Effector CD4-positive, alpha-beta T cell (primary cell): ENCODE results near the gene SLC35F3.

Experiments
- DNase-seq: peaks from one replicate; pipeline ENCODE4 v3.0.0-alpha.2; 2020

SLC35F3 gene

DNA sequence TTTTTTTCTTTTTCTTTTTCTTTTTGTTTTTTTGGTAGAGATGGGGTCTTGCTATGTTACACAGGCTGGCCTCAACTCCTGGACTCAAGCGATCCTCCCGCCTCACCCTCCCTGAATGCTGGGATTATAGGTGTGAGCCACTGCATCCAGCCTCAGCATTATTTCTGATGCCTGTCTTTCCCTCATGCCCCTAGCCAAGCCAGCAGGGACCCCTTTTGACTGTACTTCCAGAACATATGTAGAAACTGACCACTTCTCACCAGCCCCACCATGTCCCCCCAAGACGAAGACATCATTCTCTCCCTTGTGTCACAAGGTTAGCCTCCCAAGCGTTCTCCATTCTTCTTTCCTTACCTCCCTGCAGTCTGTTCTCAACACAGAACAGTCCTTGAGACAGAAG lies 360.8 kb downstream of the SLC35F3 start:
- DNase-seq = no peak

DNA sequence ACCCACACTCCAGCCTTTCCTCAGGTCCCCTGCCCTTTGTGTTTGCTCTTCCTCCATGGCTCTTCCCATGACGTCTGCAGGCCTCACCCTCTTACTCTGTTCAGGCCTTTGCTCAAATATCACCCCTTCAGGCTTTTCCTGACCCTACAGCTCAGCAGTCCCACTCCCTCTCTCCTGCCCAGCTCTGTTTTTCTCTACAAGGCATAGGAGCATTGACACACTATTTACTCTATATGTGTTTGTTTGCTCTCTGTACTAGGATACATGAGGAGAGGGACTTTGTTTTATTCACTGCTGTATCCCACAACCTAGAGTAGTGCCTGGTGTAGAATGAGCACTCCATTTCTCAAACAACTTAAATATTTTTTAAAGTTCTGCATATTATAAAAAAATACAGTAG lies 361.4 kb downstream of the SLC35F3 start:
- DNase-seq = no peak

DNA sequence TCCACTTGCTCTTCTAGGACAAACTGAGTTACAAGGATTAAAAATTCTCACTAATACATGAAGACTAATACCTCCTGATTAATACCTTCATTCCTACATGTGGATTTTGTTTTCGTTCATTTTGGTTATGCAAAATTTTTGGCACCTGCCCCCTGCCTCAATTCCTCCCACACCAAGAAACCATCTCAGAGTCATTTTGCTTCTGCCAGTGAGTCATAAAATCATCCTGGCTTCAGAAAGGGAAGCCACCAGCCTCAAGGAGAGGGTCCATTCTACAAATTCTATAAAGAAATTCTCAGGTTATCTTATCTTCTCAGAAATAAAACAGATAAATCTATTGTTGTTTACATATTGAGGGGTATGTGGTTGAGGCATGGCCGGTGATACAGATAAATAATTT lies 365.6 kb downstream of the SLC35F3 start:
- DNase-seq = no peak

DNA sequence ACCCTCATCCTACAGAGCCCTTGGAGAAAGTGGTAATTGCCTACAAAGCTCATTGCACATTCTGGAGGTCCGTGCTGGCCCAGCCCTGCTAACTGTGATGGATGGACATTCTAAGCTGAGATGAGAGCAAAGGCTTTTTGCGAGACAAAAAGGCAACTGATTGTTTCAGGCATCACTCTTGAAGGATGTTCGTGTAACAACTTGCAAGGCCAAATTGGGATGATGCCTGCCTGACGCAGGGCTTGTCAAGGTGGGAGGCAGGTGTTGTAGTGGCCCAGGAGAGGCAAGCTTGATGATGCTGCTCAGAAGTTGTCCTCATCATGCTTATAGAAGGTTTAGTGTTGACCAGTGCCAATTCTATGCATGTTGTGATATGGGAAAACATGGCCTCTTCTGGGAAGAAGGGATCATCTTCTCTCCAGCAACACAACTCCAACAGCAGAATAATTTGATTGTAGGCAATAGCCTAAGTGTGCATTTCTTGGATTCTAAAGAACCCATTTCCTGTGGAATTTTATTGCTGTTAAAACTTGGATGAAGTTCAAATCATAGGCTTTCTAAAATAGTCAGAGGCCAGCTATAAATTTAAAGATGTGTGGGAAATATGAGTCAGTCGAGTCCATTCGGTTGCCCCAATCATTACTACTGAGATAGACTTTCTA lies 366.2 kb downstream of the SLC35F3 start:
- DNase-seq = no peak

DNA sequence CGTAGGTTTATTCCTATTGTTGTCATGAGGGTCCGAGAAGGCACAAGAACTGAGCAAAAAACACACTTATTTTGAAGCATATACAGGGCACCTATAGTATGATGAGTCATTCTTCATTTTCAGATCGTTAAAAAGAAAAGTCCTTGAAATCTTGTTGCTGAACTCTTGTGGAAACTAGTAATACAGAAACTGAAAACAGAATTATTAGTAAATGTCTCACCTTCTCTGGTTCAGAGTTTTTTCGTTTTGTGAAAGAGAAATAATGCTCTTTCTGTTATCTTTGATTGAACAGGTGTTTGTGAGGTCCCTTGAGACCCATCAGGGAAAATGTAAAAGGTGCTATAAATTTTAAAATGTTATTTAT lies 366.7 kb downstream of the SLC35F3 start:
- no peak for DNase-seq

DNA sequence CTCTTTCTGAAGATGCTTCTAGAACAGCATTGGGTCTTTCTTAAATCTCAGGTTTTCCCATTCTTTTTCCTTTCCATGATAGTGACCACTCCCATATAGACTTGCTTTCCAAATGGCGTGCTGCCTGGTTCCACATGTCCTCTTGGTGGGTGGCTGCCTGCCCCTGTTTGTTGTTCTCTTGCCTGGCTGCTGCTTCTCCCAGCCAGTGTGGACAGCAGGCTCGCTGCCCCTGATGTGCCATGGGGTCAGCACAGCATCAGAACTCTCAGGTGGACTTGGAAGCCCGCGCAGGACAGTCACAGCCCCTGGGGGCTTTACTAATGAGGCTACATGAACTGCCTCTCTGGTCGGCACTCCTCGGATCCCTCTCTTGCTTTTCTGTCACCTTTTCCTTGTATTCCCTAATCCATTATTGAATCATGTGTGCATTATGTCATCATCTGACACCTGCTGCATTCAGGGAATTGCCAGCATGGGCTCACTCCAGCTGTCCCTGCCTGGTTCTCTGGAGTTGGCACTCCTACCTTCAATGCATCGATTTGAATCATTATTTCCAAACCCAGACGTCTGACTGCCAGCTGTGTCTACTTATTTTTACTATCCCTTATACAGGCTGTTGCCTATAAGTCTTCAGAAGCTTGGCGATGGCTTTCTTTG lies 368.3 kb downstream of the SLC35F3 start:
- DNase-seq = no peak

DNA sequence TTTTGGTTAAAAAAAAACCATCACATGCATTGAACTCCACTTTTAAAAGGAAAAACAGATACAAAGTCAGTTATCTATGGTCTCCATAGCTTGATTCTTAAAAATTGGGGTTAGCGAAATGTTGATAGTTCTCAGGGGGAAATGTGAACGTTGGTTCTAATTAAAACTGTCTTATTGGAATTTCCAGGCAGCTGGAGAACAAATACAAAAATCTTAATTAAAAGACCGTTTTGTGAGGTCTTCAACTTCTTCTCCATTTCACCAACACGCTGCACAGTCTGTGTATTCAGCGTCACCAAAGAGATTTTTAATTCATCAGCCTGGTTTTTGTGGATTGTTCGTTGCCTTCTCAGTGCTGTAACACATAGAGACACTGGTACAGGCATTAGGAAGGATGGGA lies 369.5 kb downstream of the SLC35F3 start:
- no peak for DNase-seq

DNA sequence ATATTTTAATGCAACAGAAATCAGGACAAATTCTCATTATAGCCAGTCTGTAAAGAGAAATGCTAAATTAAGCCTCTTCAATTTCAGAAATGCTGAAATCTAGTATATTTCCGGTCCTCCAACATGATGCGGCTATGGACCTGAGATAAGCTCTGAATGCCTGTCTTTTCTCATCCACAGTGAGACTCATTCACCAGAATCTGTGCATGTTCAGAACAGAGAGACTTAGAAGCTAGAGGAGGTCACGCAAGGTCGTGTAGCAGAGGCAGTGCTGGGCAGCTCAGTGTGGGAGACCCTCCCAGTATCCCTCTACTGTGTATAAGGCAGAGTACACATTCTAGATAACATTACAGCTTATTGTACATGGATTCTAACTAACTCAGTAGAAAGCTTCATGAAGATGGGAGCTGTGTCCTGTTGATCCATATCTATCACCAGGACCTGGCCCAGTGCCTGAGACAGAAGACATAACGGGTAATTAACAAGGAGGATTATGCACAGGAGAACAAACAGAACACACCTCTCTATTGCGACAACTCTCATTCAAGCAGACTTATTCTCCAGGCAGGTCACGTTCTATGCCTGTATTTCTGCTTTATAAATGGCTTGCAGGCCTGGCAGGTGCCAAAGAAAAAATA lies 371.8 kb downstream of the SLC35F3 start:
- DNase-seq = no peak

DNA sequence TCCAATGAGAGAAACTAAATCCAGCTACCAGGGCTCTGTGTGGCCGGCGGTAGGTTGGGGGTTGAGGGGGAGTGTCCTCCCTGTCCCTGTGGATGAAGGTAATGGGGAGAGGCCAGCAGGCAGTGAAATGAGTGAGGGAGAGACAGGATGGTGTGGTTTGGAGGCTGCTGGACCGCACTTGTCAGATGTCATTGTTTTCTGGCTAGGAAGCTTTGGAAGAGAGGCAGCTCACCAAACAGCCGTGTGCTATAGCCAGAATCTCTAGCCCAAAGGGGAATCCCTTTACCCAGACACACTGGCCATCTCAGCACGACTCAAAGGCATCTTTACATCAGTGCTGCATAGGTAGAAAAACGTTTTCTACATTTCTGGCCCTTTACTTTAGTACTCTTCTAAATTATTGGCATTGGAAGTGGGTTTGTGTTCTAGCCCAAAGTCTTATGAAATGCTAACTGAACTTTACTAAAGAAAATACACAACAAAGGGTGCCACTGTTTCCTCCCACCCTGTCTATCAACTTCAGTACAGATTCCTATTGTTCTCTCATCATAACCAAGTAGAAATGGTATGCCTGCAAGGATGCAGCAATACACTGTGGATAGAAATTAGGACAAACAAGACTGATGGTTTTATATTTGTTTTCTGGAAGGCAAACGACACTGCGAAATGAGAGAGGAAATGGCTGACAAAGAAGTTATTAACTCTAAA lies 372.8 kb downstream of the SLC35F3 start:
- no peak for DNase-seq

DNA sequence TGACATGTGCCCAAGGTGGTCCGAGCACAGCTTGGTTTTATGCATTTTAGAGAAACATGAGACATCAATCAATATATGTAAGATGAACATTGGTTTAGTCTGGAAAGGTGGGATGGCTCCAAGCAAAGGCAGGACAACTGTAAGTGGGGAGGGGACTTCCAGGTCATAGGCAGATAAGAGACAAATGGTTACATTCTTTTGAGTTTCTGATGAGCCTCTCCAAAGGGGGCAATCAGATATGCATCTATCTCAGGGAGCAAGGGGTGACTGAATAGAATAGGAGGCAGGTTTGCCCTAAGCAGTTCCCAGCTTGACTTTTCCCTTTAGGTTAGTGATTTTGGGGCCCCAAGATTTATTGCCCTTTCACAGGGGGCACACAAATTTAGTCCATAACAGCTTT lies 374.5 kb downstream of the SLC35F3 start:
- no peak for DNase-seq

DNA sequence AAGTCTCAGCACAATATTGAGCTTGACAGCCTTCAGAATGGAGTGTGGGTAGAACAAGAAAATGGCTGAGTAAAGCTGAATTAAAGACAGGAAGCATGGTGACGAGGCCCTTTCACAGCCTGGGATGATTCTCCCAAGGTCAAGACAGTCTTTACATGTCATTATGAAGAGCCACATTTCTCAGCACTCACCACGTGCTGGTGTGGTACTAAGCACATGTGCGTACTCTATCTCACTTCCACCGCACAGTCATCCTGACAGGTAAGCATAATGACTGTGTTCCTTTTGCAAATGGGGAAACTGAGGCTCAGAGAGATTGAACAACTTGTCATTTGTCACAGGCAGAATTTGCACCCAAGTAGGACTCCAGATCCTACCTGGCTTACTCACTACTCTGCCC lies 376.0 kb downstream of the SLC35F3 start:
- no peak for DNase-seq

DNA sequence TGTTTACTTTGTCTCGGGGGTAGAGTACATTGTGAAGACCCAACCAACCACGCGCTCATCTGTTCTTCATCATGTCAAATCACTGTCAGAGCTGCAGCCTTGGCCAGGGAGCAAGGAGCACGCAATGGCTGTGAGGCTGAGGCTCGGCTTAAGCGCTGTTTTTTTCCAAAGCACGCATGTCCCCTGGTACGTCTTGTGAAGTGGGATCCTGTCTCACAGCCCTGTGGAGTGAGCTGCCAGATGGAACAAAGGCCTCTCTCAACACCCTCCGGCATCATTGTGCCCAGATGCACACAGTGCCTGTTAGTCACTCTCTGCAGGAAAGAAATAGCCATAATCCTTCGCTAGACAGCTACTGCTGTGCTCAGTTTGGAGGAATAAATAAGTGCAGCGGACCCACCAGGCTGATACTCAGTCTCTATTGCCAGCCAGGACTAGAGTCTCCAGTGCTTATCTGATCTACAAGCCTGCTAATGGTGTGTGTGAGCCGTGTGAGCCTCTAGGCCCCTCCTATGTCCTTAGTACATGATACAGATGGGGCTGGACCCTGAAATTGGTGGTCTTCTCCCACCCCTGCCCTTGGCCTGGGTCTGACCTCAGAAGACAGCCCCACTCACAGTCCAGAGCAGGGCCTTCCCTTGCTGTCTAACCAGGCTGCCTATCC lies 377.5 kb downstream of the SLC35F3 start:
- DNase-seq = no peak

DNA sequence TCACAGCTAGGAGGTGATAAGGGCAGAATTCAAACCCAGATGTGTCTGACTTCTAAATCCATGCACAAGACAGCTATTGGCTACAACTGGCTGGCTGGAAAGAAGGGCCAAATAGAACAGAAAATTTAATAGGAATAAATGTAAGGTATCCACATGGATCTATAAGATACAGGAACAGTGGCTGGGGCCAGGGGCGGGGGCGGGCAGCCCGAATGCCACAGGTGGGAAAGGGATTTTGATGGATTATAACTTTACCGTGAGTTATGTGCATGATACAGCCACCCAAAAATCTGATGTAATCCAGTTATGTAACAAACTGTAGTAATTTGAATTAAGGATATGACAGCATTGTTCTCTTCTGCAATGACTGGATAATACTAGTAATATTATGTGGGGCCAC lies 381.7 kb downstream of the SLC35F3 start:
- DNase-seq = no peak

DNA sequence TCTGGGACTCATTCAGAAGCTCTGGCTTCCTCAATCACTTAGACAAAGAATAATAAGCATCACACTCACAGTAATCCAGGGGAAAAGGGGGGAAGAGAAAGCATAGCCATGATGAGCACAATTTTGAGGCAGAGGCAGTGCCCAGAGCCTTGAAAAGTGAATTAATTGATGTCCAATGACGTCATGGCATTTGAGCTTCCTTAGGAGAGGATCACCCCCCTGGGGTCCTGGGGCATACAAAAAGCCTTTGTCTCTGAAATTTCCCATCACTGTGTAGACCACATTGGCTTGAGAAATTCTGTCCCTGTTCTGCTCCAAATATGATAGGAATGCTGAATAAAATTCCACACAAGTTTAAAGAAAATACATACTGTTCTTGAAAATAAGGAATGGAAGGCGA lies 384.5 kb downstream of the SLC35F3 start:
- DNase-seq = no peak

DNA sequence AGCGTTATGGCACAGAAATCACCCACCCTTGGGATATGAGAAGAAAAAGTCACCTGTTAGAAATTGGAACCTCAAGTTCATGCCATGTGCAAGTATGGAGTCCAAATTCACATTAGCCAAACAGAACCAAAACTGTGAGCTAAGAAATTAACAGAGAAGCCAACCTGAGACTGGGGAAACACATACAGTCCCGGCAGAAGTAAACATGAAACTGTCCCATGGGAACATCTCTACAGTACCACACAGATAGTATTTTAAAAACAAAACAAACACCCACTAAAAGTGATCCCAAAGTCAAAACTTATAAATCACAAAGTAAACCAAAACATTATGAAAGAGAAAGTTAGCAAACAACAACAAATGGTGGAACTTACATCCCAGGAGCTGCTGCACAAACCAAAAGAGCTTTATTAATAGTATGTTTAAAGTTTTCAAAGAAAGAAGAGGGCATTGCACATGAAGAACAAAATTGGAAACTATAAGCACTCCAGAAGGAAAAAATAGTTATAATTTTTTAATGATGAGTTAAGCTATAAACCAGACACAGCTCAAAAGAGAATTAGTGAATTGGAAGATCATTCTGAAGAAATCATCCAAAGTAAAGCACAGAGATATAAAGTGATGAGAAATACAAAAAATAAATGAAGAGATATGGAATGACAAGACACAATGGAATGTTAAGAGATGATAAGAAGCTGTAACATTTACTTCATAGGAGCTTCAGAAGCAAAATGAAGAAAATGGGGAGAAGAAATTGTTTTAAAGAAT lies 385.2 kb downstream of the SLC35F3 start:
- no peak for DNase-seq

DNA sequence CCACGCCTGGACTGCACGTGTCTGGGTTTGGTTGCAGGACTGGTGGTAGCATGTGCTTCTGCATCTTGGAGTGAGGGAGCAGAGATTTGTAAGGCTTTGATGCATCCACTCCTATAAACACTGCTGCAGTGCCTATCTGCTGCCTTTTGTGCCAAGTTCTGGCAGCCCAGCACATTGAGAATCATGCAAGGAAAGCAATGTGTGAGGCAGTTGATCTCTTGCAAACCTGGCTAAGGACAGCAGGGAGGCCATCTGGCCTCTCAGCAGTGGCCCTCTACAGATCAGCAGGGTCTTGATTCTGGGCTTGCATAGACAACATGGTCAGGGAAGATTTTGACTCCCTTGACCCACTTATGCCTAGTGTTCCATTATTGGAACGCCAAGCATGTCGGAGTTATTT lies 387.5 kb downstream of the SLC35F3 start:
- no peak for DNase-seq

DNA sequence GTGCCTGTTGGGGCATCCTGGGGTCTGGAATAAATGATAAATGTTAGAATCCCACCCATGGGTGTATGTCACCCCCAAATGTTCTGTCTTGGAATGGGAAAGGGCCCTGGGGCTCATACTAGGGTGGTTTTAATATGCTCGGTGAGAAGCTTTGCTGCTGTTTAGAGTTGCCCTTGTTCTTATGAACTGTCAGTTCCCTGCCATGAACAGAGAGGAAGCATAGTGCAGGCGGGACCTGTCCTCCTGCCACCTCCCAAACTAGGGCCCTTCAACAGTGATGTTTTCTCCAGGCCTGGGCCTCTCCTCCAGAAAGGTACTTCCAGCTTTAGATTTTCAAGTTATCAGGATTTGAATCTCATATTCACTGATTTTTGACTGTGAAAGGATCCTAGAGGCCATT lies 388.1 kb downstream of the SLC35F3 start:
- DNase-seq = no peak

DNA sequence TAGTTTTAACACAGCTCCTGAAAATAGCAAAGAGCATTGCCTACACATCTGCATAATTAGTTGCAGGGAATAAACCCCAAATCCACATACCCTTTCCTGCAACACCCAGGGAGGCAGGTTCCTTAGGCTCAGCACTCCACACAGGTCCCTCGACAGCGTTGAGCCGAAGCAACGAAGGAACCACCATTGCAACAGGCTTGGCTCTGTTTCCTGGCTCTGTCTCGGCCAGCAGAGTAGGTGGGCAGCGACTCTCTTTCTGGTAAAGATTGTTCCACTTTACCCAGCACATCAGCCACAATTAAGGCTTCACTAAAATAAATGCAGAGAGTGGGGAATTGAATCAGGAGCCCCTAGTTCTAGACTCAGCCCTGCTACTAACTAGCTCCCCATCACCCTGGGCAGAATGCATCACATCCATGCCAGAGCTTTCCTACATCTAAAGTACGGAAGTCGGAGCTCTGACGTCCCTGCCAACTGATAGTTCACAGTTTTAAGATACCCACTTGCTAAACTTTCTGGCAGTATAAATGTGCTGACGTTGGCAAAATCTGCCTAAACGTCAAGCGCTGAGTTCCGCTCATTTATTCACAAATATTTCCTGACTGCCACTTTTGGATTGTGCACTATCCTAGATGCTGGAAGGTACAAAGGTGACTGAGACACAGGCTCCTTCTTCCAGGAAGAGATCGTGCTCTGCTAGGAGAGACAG lies 389.8 kb downstream of the SLC35F3 start:
- DNase-seq = no peak

DNA sequence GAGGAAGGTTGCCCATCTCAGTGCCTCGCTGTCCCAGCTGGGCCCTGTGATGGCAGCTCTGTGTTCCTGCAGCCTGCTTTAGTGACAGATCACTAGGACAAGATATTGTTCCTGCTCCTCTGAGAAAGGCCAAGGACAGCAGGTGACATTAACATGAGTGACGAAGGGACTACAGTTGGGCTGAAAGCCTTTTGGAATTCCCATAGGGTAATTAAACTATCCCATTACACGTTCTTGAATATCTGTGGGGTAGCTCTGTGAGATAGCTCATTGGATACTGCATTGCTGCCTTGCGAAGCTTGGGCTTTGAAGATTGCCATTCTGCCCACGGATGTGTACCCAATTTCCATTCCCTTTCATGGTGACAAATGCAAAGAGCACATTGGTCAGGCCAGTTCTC lies 390.6 kb downstream of the SLC35F3 start:
- DNase-seq = no peak

DNA sequence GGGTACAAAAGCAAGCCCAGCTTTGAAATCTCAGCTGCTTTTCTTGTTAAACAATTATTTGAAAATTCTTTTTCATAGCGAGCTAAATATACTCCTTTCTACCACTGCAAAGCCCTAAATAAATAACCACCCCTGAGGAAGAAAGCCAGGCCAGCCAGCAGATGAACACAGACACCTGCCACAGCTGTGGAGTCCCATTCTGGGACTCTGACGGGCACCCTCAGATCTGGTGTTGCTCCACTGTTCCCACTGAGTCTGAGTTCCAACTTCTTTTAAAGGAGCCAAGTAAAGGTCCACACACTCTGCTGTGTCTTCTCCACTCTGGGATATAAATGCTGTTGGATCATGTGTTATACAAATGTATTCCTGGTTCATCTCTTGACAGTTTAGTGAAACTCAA lies 391.1 kb downstream of the SLC35F3 start:
- DNase-seq = no peak

DNA sequence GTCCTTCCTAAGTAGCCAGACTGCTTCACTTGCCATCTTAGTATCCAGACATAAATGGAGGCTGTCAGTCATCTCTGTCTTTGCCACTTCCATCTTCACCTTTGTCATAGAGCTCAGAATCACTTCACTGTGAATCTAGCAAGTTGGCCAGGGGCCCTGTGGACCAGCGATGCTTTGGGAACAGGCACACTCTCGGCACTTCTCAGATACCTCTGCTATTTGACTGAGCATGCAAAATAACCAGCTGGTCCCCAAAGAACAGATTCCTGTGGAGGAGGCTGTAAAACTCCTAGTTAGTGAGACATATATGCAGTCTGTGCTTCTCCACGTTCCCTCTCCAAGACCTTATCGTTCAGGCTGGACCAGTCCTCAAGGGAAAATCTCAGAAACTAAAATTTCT lies 392.0 kb downstream of the SLC35F3 start:
- DNase-seq = no peak

DNA sequence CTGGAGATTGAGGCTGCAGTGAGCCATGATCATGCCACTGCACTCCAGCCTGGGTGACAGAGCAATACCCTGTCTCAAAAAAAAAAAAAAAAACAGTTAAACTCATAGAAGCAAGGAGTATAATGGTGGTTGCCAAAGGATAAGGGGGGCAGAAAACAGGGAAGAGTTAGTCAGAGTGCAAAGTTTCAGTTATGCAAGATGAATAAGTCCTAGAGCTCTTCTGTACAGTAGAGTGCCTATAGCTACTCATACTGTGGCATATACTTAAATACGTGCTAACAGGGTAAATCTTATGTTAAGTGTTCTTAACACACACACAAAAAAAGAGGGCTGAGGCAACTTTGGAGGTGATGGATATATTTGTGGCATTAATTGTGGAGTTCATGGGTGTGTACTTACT lies 393.2 kb downstream of the SLC35F3 start:
- no peak for DNase-seq
